Kidney epithelial cell (primary cell): ENCODE measurements around the gene AMZ1. TPM values are rescaled to one million over a fixed set of nuclear protein-coding genes. Genes with fewer than 3 reads are reported as not detected.
"Not testable (repeated sequence)": the region's sequence is repeated elsewhere in the genome, so short reads cannot be mapped to it uniquely, and the experiment has no call there.

Source experiments
- DNase-seq: peaks from one replicate; pipeline ENCODE4 v3.0.0-alpha.2; 2010; ENCODE audit warnings: low read depth
- H3K27me3 ChIP-seq: 2 replicates; pipeline ENCODE4 v1.6.0; 2011; ENCODE audit warnings: low read length; ENCODE audit not compliant: control insufficient read depth, insufficient read depth
- H3K36me3 ChIP-seq: 2 replicates; pipeline ENCODE4 v1.5.1; 2011; ENCODE audit warnings: low read length; ENCODE audit not compliant: control insufficient read depth, insufficient read depth
- H3K4me3 ChIP-seq: 2 replicates; pipeline ENCODE4 v1.5.1; 2011; ENCODE audit warnings: low read depth, mild to moderate bottlenecking, control low read depth, low read length
- CTCF ChIP-seq: IDR thresholded peaks from 2 replicates; pipeline ENCODE4 v1.5.1; 2011; ENCODE audit warnings: mild to moderate bottlenecking, moderate library complexity, low read length, control low read depth, inconsistent platforms; ENCODE audit not compliant: insufficient read depth, poor library complexity, severe bottlenecking
- total RNA-seq: library from RNA; depleted of rRNA; stranded (reverse); fragments of >200 nt; gene quantifications from 2 replicates; pipeline ENCODE4 v1.2.3, GENCODE V29; 2015

Gene AMZ1
- total RNA-seq, 1 donor from 2014 or later, result 2.8 TPM

DNA sequence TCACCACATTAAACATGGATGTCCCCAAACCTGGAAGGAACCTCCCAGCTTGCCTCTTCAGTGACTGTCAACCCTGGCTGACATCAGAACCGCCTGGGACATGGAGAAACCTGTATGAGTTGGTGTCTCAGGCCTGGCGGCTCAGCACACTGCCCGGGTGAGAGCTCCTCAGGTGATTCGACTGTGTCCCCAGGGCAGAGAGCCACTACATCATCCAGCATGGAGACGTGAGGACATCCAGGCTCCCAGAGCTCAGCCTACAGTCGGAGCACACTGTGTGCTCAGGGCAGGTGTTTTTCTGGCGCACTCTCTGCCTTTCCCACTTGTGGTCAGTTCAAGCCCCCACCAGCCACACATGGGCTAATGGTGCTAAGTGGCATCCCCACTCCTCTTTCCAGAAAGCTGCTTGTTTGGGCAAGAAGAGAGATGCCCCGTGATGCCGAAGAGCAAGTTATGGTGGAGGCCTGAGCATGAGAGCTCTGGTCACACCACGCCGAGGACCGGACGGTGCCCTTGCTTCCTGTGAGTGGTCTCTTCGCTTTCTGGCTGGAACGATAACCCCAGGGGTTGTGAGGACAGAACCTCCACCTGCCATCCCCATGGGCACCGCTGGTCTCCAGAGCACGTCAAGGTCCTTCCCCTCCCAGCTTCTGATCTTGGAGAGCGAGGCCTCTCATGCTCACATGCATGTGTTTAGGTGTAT is 38.5 kb downstream of the AMZ1 start:
- TF ChIP-seq CTCF, result no peak
- Histone ChIP-seq H3K36me3 (peaks cover 3% of the 10 kb centered on the region), H3K27me3 (no peaks in the 10 kb centered on the region), H3K4me3 (no peak overlapping the region)
- no peak for DNase-seq

DNA sequence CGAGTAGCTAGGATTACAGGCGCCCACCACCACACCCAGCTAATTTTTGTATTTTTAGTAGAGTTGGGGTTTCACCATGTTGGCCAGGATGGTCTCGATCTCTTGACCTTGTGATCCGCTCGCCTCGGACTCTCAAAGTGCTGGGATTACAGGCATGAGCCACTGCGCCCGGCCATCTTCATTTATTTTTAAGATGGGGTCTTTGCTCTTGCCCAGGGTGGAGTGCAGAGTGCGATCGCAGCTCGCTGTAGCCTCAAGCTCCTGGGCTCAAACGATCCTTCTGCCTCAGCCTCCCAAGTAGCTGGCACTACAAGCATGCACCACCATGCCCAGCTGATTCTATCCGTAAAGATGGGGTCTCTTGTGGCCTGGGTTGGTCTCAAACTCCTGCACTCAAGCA is 39.2 kb downstream of the AMZ1 start:
- H3K36me3 ChIP-seq, DNase-seq, H3K4me3 ChIP-seq, H3K27me3 ChIP-seq: not testable (repeated sequence)

- Histone ChIP-seq H3K4me3 (no peak overlapping the region), H3K36me3 (peaks cover 3% of the 10 kb centered on the region), H3K27me3 (no peaks in the 10 kb centered on the region)
- no peak for DNase-seq
- no peak for TF ChIP-seq CTCF
Measured at GRCh38 chr7:2728316-2729030, 40.5 kb downstream of the AMZ1 start.

GRCh38 chr7:2729031-2729892 is 41.3 kb downstream of the AMZ1 start:
- DNase-seq, result no peak
- no peak overlapping the region for H3K4me3 ChIP-seq
- peaks cover 3% of the 10 kb centered on the region for H3K36me3 ChIP-seq
- no peaks in the 10 kb centered on the region for H3K27me3 ChIP-seq
- TF ChIP-seq CTCF, result no peak

DNA sequence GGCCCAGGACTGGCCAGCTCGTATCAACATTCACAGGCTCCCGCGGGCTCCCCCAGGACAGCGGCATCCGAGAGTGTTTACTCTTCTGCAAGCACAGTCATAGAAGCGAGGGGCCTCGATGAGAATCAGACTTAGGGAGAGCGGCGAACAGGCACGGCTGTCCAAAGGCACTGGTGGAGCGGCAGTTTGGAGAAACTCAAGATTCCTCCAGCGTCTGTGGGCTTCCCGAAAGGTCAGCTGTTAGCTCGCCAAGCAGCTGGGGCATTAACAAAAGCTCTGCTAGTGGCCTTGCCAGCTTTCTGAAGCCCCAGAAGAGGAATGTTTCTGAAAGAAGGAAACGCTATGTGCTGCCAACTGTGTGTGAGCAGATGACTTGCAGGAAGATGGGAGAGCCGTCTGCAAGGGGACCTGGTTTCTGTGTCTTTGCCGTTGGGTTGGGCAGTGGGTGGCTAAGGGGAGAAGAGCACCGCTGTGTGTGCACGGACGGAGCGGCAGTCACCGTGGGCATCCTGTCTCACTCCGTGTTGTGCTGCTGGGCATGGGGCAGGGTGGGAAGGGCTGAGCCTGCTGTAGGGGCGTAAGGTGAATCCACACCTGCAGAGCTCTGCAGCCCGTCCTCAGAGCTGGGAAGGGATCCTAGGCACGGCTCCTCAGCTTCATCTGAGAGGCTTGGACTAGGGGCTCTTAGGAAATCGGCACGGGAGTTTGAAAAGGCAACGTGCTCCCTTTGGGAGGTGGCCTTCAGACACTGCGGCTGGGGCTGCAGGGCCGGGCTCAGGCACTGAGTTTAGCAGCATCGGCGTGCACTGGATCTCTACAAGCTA is 42.1 kb downstream of the AMZ1 start:
- no peak for DNase-seq
- H3K4me3 ChIP-seq, result no peak overlapping the region
- TF ChIP-seq CTCF, result no peak
- no peaks in the 10 kb centered on the region for H3K27me3 ChIP-seq
- H3K36me3 ChIP-seq, result peaks cover 3% of the 10 kb centered on the region
